Measurements from ENCODE around the gene TMPRSS9.

- TF ChIP-seq CTCF (conservative IDR thresholded peaks at IDR 0.05 in 1 of 2, IDR thresholded peaks at IDR 0.05 in 1 of 2; ENCODE audit: extremely low read depth in 1 of 2, insufficient read depth in 1 of 2, low read depth in 1 of 2, low read length in 2 of 2), result no peak
- no peak for TF ChIP-seq EZH2 (IDR thresholded peaks at IDR 0.05; ENCODE audit: borderline replicate concordance, low read length)
These were observed 95.9 kb downstream of the TMPRSS9 start for GRCh38 chr19:2455851-2456570.
